GM18867 (cell line): Measurements from ENCODE around the gene SPTSSB.

Experiments used
- ATAC-seq: cut with Tn5 transposase; IDR thresholded peaks from one replicate; pipeline ENCODE4 v1.9.1; 2021; ENCODE audit warnings: mild to moderate bottlenecking, moderate library complexity; ENCODE audit not compliant: unreplicated experiment

The SPTSSB gene

GRCh38 chr3:161342629-161343028 is 28.7 kb downstream of the SPTSSB start:
- no peak for ATAC-seq

DNA sequence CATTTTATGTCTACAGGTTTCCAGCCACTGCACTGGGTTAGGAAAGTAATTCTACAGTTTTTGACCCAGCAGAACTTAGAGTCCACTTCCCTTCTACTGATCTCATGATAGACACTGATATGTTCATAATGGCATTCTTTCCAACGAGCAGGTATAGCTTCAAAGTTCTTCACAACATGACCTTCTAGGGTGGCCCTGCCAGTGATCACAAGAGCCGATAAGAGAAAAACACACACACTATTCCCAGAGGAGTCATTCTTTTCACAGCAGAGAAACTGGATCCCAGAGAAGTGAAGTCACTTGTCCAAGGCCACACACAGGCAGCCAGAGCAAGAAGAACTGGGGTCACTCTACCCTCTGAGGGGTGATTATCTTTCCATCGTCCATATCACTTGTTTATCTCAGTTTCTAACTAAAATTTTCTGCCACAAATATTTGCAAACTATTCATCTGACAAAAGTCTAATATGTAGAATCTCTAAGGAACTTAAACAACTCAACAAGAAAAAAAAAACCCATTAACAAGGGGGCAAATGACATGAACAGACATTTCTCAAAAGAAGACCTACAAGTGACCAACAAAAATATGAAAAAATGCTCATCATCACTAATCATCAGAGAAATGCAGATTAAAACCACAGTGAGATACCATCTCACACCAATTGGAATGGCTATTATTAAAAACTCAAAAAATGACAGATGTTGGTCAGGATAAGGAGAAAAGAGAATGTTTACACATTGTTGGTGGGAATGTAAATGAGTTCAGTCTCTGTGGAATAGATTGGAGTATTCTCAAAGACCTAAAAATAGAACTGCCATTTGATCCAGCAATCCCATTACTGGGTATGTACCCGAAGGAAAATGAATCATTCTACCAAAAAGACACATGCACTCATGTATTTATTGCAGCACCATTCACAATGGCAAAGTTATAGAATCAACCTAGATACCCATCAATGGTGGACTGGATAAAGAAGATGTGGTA is 31.5 kb downstream of the SPTSSB start:
- ATAC-seq = no peak

- peak; percentile 75 for ATAC-seq
Observed at GRCh38 chr3:161337311-161337710, 34.0 kb downstream of the SPTSSB start.

GRCh38 chr3:161336661-161337060 is 34.7 kb downstream of the SPTSSB start:
- peak; percentile 47 for ATAC-seq

DNA sequence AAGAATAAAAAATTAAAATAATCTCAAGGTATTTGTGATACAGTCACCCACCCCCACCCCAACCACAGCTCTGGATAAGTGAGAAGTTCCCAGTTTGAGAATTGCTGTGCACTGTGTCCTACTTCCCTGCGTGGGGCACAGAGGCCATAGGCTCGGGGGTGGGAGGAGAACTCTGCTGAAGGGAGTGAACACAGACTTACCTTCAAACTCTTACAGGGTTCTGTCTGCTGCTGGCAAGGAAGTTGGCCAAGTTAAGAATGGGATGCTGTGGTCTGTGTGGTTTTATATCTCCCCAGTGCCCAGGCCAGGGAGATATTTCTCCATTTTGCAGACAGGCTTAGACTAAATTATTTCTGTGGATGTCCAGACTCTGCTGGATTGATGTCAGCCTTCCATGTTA is 37.6 kb downstream of the SPTSSB start:
- ATAC-seq = no peak

DNA sequence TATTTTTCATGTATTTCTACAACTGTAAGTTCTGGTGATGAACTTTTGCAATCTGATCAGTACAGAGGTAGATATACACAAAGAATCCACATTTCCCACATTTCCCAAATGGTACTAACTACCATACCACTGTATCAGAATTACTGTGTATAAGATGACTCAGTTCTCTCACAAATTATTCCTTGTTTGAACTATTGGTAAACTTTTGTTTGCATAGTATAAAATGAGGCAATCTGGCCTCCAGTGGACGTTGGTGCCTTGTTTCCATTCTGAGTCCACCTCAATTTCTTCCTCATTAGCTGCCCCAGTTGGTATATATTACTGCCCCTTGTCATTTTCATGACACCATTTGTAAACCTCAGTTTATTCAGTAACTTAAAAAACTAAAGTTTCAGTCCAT is 38.5 kb downstream of the SPTSSB start:
- no peak for ATAC-seq

GRCh38 chr3:161325059-161325458 is 46.3 kb downstream of the SPTSSB start:
- ATAC-seq = no peak

- no peak for ATAC-seq
Observed at GRCh38 chr3:161323926-161324621, 47.2 kb downstream of the SPTSSB start.

DNA sequence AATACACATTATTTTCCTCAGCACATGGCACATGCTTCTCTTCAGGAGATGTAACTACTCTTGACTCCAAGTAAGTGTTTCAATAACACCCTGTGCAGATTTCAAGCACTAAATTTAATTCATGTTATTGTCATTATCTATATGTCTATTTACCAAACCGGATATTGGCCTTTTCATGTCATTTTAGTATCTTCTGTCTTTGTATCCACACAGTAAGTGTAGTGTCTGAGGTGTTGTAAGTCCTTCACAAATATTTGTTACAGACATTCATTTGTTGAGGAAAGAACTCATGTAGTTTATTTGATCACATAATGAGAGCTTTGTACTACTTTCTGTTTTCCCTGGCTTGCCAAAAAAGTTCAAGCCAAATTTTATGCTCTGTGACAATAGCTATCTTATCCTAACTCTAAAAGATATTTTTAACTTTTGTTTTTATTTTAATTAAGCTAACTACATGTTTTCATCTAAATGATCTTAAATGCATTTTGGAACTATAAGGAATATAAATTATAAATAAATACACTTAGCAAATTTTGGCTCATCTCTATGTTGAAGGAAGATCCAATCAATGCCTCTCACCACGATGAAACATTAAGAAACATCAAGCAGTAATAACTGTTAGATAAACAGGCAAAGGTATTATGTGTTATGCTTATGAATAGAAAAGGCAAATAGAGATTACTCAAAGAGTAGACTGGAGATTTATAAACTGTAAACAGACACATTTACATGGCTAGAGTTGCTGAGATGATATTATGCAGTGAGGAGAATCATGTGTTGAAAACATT is 48.3 kb downstream of the SPTSSB start:
- no peak for ATAC-seq

DNA sequence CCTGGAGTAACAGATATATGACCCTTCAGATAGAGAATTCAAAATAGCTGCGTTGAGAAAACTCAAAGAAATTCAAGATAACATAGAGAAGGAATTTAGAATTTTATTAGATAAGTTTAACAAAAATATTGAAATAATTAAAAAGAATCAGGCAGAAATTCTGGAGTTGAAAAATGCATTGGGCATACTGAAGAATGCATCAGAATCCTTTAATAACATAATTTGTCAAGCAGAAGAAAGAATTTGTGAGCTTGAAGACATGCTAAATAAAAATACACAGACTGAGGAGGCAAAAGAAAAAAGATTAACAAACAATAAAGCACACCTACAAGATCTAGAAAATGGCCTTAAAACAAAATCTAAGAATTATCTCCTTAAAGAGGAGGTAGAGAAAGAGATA is 50.5 kb downstream of the SPTSSB start:
- no peak for ATAC-seq

DNA sequence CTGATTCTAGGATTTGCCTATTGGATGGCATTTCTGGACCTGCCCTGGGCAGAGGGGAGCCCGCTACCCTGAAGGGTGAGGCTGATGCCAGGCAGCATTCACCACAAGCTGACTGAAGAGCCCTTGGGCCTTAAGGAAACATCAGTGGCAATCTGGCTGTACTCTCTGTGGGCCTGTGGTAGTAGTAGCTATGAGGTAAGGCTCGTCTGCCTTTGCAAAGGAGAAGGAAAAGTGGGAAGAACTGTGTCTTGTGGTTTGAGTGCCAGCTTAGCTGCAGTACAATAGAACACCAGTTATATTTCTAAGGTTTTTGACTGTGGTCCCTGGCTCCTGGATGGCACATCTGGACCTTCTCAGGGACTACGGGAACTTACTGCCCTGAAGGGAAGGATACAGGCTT is 51.5 kb downstream of the SPTSSB start:
- ATAC-seq = no peak

- ATAC-seq = no peak
Observed at GRCh38 chr3:161317077-161317476, 54.2 kb downstream of the SPTSSB start.

DNA sequence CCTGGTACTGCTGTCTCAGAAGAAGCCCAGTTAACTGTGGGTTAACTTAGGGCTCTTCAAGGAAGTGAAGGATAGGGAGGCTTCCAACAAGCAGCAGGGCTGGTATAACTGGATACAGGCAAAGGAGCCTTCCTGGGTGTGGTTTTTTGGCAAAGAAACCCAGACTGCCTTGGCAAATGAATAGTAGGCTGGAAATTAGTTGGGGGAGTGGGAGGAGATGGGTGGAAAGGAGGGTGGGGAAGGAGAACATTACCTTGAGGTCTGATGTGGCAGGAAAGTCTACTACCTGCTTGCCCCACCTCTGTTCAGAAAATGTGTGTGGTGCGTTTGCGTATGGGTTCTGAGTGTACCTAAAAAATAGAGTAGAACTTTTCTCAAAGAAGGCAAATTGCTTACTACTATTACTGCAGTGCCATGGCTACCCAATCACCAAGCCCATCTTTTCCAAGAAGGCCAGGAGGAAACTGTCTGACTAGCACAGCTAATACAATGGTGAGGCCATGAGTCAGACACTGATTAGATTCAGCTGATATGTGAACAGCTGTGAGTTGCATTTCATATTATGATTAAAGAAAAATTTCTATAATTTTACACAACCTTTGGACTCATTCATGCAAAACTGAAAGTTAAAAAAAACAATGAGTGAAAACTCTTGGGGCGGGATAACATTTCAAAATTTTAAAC is 55.2 kb downstream of the SPTSSB start:
- ATAC-seq = no peak

- ATAC-seq = peak; percentile 51
Observed at GRCh38 chr3:161314836-161315395, 56.4 kb downstream of the SPTSSB start.

- peak; percentile 84 for ATAC-seq
Observed at GRCh38 chr3:161310649-161311423, 60.5 kb downstream of the SPTSSB start.

- peak; percentile 54 for ATAC-seq
Observed at GRCh38 chr3:161305095-161305991, 66.0 kb downstream of the SPTSSB start.

- ATAC-seq = no peak
Observed at GRCh38 chr3:161296814-161297213, 74.5 kb downstream of the SPTSSB start.

DNA sequence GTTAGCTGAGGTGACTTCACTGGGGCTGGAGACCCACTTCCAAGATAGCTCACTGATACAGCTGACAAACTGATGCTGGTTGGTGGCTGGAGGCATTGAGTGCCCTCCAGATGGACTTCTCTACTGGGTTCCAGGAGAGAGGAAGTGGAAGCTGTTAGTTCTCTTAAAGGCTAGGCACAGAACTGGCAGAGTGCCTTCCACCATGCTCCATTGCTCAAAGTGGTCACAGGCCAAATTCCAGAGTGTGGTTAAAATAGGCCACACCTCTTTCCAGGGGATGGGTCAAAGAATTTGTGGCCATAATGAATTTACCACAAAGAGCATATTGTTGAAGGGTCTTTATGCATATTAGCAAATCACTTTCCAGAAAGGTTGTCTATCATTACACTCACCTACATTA is 76.0 kb downstream of the SPTSSB start:
- ATAC-seq = no peak
